Keratinocyte (primary cell): ENCODE data around the gene SPTBN5. TPM values are rescaled to one million over a fixed set of nuclear protein-coding genes. Genes with fewer than 3 reads are reported as not detected.

Experiments used
- DNase-seq: peaks from one replicate; pipeline ENCODE4 v3.0.0-alpha.2; 2011; ENCODE audit warnings: low read depth, missing footprints, low spot score
- FAIRE-seq: peaks from 2 replicates; lab custom pipeline; 2011; peaks lifted over from hg19 to GRCh38; lab: Jason Lieb, UNC
- H2AFZ ChIP-seq: 2 replicates; pipeline ENCODE4 v1.6.0; 2012; ENCODE audit warnings: low read length, control low read depth, inconsistent platforms; ENCODE audit not compliant: control insufficient read depth
- H3K27ac ChIP-seq: 2 replicates; pipeline ENCODE4 v1.5.1; 2011; ENCODE audit warnings: low read length; ENCODE audit not compliant: control insufficient read depth, insufficient read depth
- H3K27me3 ChIP-seq: 3 replicates; pipeline ENCODE4 v1.6.0; 2011; ENCODE audit warnings: low read length; ENCODE audit not compliant: control insufficient read depth, insufficient read depth; ENCODE audit errors: extremely low read depth
- H3K36me3 ChIP-seq, 2 experiments: 2 replicates in 1 of 2; 3 replicates in 1 of 2; pipeline ENCODE4 v1.5.1; 2011; ENCODE audit warnings: low read length in 2 of 2, mild to moderate bottlenecking in 1 of 2; ENCODE audit not compliant: control insufficient read depth in 2 of 2, insufficient read depth in 2 of 2; ENCODE audit errors: extremely low read depth in 1 of 2
- H3K4me1 ChIP-seq: 3 replicates; pipeline ENCODE4 v1.5.1; 2011; ENCODE audit warnings: low read length; ENCODE audit not compliant: control insufficient read depth, insufficient read depth; ENCODE audit errors: extremely low read depth
- H3K4me2 ChIP-seq: 3 replicates; pipeline ENCODE4 v1.6.0; 2011; ENCODE audit warnings: low read depth, low read length; ENCODE audit not compliant: control insufficient read depth, insufficient read depth; ENCODE audit errors: extremely low read depth
- H3K4me3 ChIP-seq, 3 experiments: fragments of 200-600 bp in 1 of 3; sonication (generic) in 1 of 3; 2 replicates in 2 of 3; 3 replicates in 1 of 3; pipeline ENCODE4 v1.5.1; 2011 to 2016; ENCODE audit warnings: low read length in 3 of 3, mild to moderate bottlenecking in 3 of 3, control low read depth in 2 of 3, inconsistent platforms in 1 of 3, low read depth in 1 of 3, mixed read lengths in 1 of 3, mixed run types in 1 of 3, moderate library complexity in 1 of 3; ENCODE audit not compliant: control insufficient read depth in 2 of 3, insufficient read depth in 2 of 3; ENCODE audit errors: extremely low read depth in 1 of 3
- H3K79me2 ChIP-seq: 2 replicates; pipeline ENCODE4 v1.6.0; 2012; ENCODE audit warnings: low read length; ENCODE audit not compliant: control insufficient read depth, insufficient read depth
- H3K9ac ChIP-seq: 3 replicates; pipeline ENCODE4 v1.6.0; 2011; ENCODE audit warnings: low read length; ENCODE audit not compliant: control insufficient read depth, insufficient read depth; ENCODE audit errors: extremely low read depth
- H3K9me1 ChIP-seq: 3 replicates; pipeline ENCODE4 v1.6.0; 2011; ENCODE audit warnings: low read length; ENCODE audit not compliant: control insufficient read depth, insufficient read depth; ENCODE audit errors: extremely low read depth
- H3K9me3 ChIP-seq: 2 replicates; pipeline ENCODE4 v1.5.1; 2012; ENCODE audit warnings: low read depth, low read length; ENCODE audit not compliant: control insufficient read depth
- H4K20me1 ChIP-seq: 3 replicates; pipeline ENCODE4 v1.6.0; 2011; ENCODE audit warnings: low read length; ENCODE audit not compliant: control insufficient read depth, insufficient read depth; ENCODE audit errors: extremely low read depth
- EZH2 ChIP-seq: IDR thresholded peaks from one replicate; pipeline ENCODE4 v1.6.1; 2012; ENCODE audit warnings: inconsistent platforms, mild to moderate bottlenecking, low read length, moderate library complexity
- dilution Hi-C: fragments of 300-500 bp; cut with MboI; formaldehyde crosslinking; loops from one replicate; pipeline ENCODE4 v1.7.0; 2020; ENCODE audit warnings: low sequenced_read_pairs; ENCODE audit not compliant: extremely low pct_ligation_motif_present
- polyA plus RNA-seq, 5 experiments: library from polyadenylated mRNA; depleted of rRNA in 3 of 5; stranded (reverse) in 3 of 5; stranded (forward) in 1 of 5; unstranded in 1 of 5; fragments of >200 nt; gene quantifications; 1 replicate in 1 of 5; 2 replicates in 3 of 5; 3 replicates in 1 of 5; pipeline versions ENCODE4 v1.2.1 to v1.2.3, GENCODE V29; 2011 to 2012; ENCODE audit warnings: missing spikeins in 2 of 5, low read depth in 1 of 5, low replicate concordance in 1 of 5
- TF ChIP-seq, protein P1 (sequence below), 3 experiments: IDR thresholded peaks in 1 of 3; conservative IDR thresholded peaks in 1 of 3; optimal IDR thresholded peaks in 1 of 3; 2 replicates in 2 of 3; 3 replicates in 1 of 3; pipeline versions ENCODE3 to v1.5.1; 2011; ENCODE audit warnings: low read length in 3 of 3, mild to moderate bottlenecking in 3 of 3, moderate library complexity in 2 of 3, control low read depth in 1 of 3, inconsistent platforms in 1 of 3; ENCODE audit not compliant: insufficient read depth in 2 of 3; ENCODE audit errors: extremely low read depth in 1 of 3

SPTBN5 gene
- polyA plus RNA-seq, 1 donor (not counting 4 experiments of a cell fraction or from before 2014, with no cell fraction given) = 0.66 TPM

DNA sequence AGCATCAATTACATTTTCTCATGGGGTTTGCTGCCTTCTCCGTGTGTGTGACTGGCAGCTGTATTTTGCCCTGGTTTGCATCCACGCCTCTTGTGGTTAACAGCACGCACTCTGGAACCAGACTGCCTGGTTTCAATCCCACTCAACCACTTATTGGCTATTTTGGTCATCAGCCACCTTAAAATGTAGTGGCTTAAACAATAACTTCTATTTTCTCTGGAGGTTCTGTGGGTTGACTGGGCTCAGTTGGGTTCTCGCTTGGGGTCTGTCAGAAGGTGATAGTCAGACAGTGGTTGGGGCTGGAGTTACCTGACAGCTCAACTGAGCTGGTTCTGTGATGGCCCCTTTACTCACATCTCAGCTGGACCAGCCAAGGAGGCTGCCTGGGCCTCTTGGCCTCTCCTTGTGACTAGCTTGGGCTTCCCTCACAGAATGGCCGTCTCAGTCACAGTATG lies 41.7 kb upstream of the SPTBN5 start:
- dilution Hi-C loops = no loop called here
- FAIRE-seq = peak; percentile 48

DNA sequence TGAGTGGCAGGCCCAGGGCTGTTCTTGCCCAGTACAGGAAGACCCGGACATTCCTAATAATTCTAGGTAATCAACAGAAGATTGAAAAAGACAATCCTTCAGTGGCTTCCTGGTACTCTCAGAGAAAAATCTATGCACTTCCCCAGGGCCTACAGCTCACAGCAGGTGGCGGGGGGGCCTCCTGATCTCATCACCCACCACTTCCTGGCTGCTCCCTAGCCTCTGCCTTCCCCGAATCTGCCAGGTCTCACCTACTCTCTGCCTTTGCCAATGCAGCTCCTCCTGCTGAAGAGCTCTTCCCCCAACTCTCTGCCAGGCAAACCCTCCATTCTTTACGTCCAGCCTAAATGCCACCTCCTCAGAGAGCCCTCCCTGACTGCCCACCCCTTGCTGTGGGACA lies 41.0 kb upstream of the SPTBN5 start:
- DNase-seq (no peak), FAIRE-seq (peak; percentile 93)
- peaks cover 4% of the 10 kb centered on the region for H3K9me1 ChIP-seq
- H3K36me3 ChIP-seq = peaks cover 9 to 26% of the 10 kb centered on the region in 2 experiments
- dilution Hi-C loops = no loop called here
- peaks cover 53% of the 10 kb centered on the region for H3K4me1 ChIP-seq
- no peaks in the 10 kb centered on the region for H4K20me1 ChIP-seq
- H3K4me2 ChIP-seq = peak overlapping the region; percentile 80
- no peaks in the 10 kb centered on the region for H3K27me3 ChIP-seq
- H3K9me3 ChIP-seq = no peaks in the 10 kb centered on the region
- TF ChIP-seq, protein P1, sequence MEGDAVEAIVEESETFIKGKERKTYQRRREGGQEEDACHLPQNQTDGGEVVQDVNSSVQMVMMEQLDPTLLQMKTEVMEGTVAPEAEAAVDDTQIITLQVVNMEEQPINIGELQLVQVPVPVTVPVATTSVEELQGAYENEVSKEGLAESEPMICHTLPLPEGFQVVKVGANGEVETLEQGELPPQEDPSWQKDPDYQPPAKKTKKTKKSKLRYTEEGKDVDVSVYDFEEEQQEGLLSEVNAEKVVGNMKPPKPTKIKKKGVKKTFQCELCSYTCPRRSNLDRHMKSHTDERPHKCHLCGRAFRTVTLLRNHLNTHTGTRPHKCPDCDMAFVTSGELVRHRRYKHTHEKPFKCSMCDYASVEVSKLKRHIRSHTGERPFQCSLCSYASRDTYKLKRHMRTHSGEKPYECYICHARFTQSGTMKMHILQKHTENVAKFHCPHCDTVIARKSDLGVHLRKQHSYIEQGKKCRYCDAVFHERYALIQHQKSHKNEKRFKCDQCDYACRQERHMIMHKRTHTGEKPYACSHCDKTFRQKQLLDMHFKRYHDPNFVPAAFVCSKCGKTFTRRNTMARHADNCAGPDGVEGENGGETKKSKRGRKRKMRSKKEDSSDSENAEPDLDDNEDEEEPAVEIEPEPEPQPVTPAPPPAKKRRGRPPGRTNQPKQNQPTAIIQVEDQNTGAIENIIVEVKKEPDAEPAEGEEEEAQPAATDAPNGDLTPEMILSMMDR (optimal IDR thresholded peaks at IDR 0.05 in 1 of 3, IDR thresholded peaks at IDR 0.05 in 1 of 3, conservative IDR thresholded peaks at IDR 0.05 in 1 of 3; ENCODE audit: extremely low read depth in 1 of 3, insufficient read depth in 2 of 3, low read length in 3 of 3) = no peak
- H3K27ac ChIP-seq = peak overlapping the region; percentile 87
- H3K9ac ChIP-seq = peak overlapping the region; percentile 74
- H3K4me3 ChIP-seq = peak overlapping the region in 2 of 3 experiments; percentile 5 to 30
- H3K79me2 ChIP-seq = peaks cover 53% of the 10 kb centered on the region
- no peak overlapping the region for H2AFZ ChIP-seq

More for the DNA sequence above, 41.7 kb upstream of the SPTBN5 start:
- Histone ChIP-seq H3K4me3 (no peak overlapping the region), H3K27me3 (no peaks in the 10 kb centered on the region), H3K4me2 (peak overlapping the region; percentile 47), H3K9me3 (no peaks in the 10 kb centered on the region), H3K9me1 (no peaks in the 10 kb centered on the region), H3K79me2 (peaks cover 48% of the 10 kb centered on the region), H2AFZ (no peak overlapping the region), H3K27ac (peak overlapping the region; percentile 87), H3K36me3 (peaks cover 9 to 30% of the 10 kb centered on the region in 2 experiments), H3K4me1 (peaks cover 55% of the 10 kb centered on the region), H3K9ac (peak overlapping the region; percentile 74), H4K20me1 (no peaks in the 10 kb centered on the region)
- TF ChIP-seq EZH2 = no peak
- TF ChIP-seq, protein P1 (optimal IDR thresholded peaks at IDR 0.05 in 1 of 3, IDR thresholded peaks at IDR 0.05 in 1 of 3, conservative IDR thresholded peaks at IDR 0.05 in 1 of 3; ENCODE audit: extremely low read depth in 1 of 3, insufficient read depth in 2 of 3, low read length in 3 of 3) = no peak
- DNase-seq = no peak
